Small intestine (tissue), 7 donors: ENCODE data around the gene CFAP61. TPM values are rescaled to one million over a fixed set of nuclear protein-coding genes. Genes with fewer than 3 reads are reported as not detected.
A peak's percentile ranks its signal among the peaks of the same experiment; 100 is the strongest.

Experiments used
- DNase-seq, 2 donors: peaks; one replicate each; pipeline versions ENCODE4 v3.0.0 to v3.0.0-alpha.2; 2013
- FAIRE-seq: peaks from 2 replicates; lab custom pipeline; 2012; peaks lifted over from hg19 to GRCh38; lab: Jason Lieb, UNC
- H3K27ac ChIP-seq, 3 donors: one replicate each; pipeline ENCODE4 v1.5.1; 2013; ENCODE audit warnings: low read length in 2 of 3, mild to moderate bottlenecking in 2 of 3, control low read depth in 1 of 3, inconsistent platforms in 1 of 3, low read depth in 1 of 3, moderate library complexity in 1 of 3
- H3K27me3 ChIP-seq, 3 donors: one replicate each; pipeline ENCODE4 v1.6.1; 2013; ENCODE audit warnings: low read length in 3 of 3, inconsistent platforms in 1 of 3; ENCODE audit not compliant: control insufficient read depth in 3 of 3, insufficient read depth in 3 of 3
- H3K36me3 ChIP-seq, 3 donors: one replicate each; pipeline ENCODE4 v1.6.1; 2013; ENCODE audit warnings: low read length in 3 of 3, inconsistent platforms in 1 of 3, low read depth in 1 of 3, mild to moderate bottlenecking in 1 of 3, moderate library complexity in 1 of 3; ENCODE audit not compliant: control insufficient read depth in 3 of 3, insufficient read depth in 2 of 3
- H3K4me1 ChIP-seq, 3 donors: one replicate each; pipeline ENCODE4 v1.6.1; 2013; ENCODE audit warnings: low read length in 2 of 3, inconsistent platforms in 1 of 3, low read depth in 1 of 3, mild to moderate bottlenecking in 1 of 3, moderate library complexity in 1 of 3; ENCODE audit not compliant: control insufficient read depth in 3 of 3, insufficient read depth in 2 of 3
- H3K4me3 ChIP-seq, 3 donors: one replicate each; pipeline ENCODE4 v1.5.1; 2013; ENCODE audit warnings: low read length in 3 of 3, control low read depth in 1 of 3, inconsistent platforms in 1 of 3, low read depth in 1 of 3, mild to moderate bottlenecking in 1 of 3, moderate library complexity in 1 of 3
- H3K9me3 ChIP-seq, 2 donors: one replicate each; pipeline ENCODE4 v1.6.1; 2013; ENCODE audit warnings: low read depth in 1 of 2, low read length in 1 of 2; ENCODE audit not compliant: control insufficient read depth in 2 of 2, insufficient read depth in 1 of 2
- WGBS, 3 donors: extraction: QIAGEN DNeasy Blood & Tissue Kit; methylation state at CpG; one replicate each; pipeline ENCODE4 v1.1.7; 2013; 5-methylcytosine and 5-hydroxymethylcytosine counted together
- polyA plus RNA-seq, 4 donors: library from polyadenylated mRNA; stranded (reverse) in 3 of 4; unstranded in 1 of 4; fragments of 200-250 nt in 3 of 4; fragments of 120-200 nt in 1 of 4; gene quantifications; one replicate each; pipeline versions ENCODE4 v1.2.1 to v1.2.3, GENCODE V29; 2013
- donor health status: healthy with polysubstance abuse.
- donor health status: control.
- donor health status: control.
- donor health status: Bipolar disorder and iron deficiency.
- donor health status: healthy.

The CFAP61 gene
- polyA plus RNA-seq, 4 donors: 0.18 TPM; not detected in 2

DNA sequence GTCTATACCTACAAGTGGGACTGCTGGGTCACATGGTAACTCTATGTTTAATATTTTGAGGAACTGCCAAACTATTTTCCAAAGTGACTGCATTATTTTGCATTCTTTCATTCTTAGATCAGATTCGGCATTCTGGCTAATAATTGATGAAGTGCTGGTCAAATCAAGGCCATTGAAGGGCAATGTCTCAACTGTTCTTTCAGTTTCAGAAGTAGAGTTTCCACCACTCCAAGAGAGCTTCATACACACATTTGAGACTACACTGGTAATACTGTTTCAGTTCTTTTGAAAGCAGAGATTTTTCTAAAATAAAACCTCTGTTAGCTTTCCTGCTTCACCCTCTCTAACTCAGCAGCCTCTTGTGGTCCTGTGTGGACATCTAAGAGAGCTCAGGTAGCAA lies 154.5 kb downstream of the CFAP61 start:
- H3K4me1 ChIP-seq: no peaks in the 10 kb centered on the region
- no peak for FAIRE-seq
- DNase-seq: peak in 1 of 2 donors; percentile 5
- no peaks in the 10 kb centered on the region for H3K36me3 ChIP-seq
- H3K27ac ChIP-seq: no peak overlapping the region
- no peak overlapping the region for H3K4me3 ChIP-seq
- WGBS, 3 donors: 9 to 41% (median 14%) methylated on average over 1 of the region's 1 CpG
- H3K9me3 ChIP-seq: no peaks in the 10 kb centered on the region
- H3K27me3 ChIP-seq: peaks cover 0 to 4% (median 0%) of the 10 kb centered on the region in 3 donors

DNA sequence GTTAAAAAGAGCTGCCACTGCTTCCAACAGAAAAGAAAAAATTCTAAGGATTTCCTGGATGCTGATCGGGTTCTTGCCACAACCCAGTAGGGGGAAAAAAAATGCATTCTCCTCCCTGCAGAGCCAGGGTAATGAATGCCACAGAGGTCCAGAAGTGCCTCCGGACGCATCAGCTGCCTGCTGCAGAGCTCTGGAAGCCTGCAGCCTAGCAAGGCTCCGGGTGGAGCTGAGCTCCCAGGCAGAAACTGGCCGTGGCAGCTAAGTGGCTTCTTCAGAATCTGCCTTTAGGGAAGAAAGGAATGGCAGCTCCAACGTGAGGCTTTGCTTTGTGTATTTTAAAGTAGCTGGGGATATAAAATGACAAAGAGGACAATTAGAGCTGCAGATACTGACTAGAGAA lies 155.0 kb downstream of the CFAP61 start:
- no peaks in the 10 kb centered on the region for H3K36me3 ChIP-seq
- FAIRE-seq: no peak
- H3K27me3 ChIP-seq: peaks cover 0 to 4% (median 0%) of the 10 kb centered on the region in 3 donors
- 32 to 45% (median 34%) methylated on average over 6 of the region's 6 CpGs for WGBS, 3 donors
- H3K27ac ChIP-seq: no peak overlapping the region
- H3K4me1 ChIP-seq: no peaks in the 10 kb centered on the region
- no peak overlapping the region for H3K4me3 ChIP-seq
- DNase-seq: no peak
- no peaks in the 10 kb centered on the region for H3K9me3 ChIP-seq

DNA sequence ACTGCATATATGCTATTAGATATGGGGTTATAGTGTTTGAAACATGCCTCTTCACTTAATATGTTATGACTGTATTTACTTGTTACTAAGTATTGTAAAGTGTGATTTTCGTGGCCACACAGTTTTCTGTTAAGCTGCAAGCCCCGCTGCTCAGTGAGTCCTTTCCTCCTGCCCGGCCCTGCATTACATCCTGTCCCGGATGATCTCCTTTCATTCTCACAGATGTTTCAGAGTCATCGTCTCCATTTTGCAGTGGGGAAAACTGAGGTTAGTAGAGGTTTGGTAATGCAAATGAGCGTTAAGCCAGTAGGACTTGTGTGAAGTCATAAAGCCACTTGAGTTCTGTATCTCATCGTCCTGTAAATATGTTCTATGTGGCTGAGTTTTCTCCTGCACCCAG lies 155.5 kb downstream of the CFAP61 start:
- H3K27me3 ChIP-seq: peaks cover 0 to 4% (median 0%) of the 10 kb centered on the region in 3 donors
- no peaks in the 10 kb centered on the region for H3K36me3 ChIP-seq
- no peaks in the 10 kb centered on the region for H3K4me1 ChIP-seq
- H3K9me3 ChIP-seq: no peaks in the 10 kb centered on the region
- DNase-seq: no peak
- H3K27ac ChIP-seq: no peak overlapping the region
- H3K4me3 ChIP-seq: no peak overlapping the region
- no peak for FAIRE-seq
- WGBS, 3 donors: 75 to 84% (median 76%) methylated on average over 7 of the region's 7 CpGs

DNA sequence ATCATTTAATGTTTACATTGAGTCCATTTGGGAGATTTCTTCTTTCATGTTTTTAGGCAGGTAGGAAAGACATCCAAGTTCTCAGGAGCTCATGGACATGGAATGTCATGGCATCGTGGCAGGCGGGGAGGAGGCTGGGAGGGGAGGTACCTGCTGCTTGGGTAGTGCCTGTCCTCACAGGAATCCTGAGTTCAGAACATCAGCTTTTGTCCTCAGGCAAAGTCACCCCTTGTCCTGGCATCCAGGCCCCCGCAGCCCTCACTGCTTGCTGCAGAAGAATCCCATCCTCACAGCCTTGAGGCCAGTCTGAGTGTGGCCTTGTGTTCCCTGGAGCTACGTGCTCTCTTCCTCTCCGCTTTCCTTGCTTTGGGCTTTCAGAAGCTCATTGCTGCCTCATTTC lies 157.4 kb downstream of the CFAP61 start:
- no peak for DNase-seq
- peaks cover 0 to 6% (median 0%) of the 10 kb centered on the region in 3 donors for H3K27me3 ChIP-seq
- H3K36me3 ChIP-seq: no peaks in the 10 kb centered on the region
- no peak overlapping the region for H3K4me3 ChIP-seq
- no peaks in the 10 kb centered on the region for H3K9me3 ChIP-seq
- no peak for FAIRE-seq
- H3K4me1 ChIP-seq: no peaks in the 10 kb centered on the region
- peak overlapping the region in 1 of 3 donors; percentile 36 for H3K27ac ChIP-seq
- 70 to 88% (median 87%) methylated on average over 5 of the region's 5 CpGs for WGBS, 3 donors

DNA sequence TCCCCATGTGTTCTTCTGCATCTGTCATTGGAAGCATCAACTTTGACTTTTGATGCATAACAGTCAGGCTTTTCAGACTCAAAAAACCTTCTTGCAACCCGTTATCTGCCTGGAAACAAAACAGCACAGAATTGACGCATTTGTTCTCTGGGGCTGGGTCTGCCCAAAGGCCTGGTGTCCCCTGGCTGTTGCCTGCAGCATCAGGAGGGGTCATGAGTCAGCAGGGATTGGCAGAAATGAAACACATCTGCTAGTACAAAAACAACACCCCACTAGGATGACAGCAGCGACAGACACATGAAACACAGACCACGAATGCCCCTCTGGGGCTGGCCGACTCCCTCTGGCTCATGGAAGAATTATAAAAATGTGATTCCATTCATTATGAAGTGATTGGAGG lies 158.0 kb downstream of the CFAP61 start:
- FAIRE-seq (no peak), DNase-seq (no peak)
- peaks cover 0 to 6% (median 0%) of the 10 kb centered on the region in 3 donors for H3K27me3 ChIP-seq
- no peaks in the 10 kb centered on the region for H3K36me3 ChIP-seq
- H3K4me1 ChIP-seq: no peaks in the 10 kb centered on the region
- whole genome bisulfite sequencing, 3 donors: 77 to 84% (median 82%) methylated on average over 5 of the region's 5 CpGs
- H3K9me3 ChIP-seq: no peaks in the 10 kb centered on the region
- H3K4me3 ChIP-seq: no peak overlapping the region
- no peak overlapping the region for H3K27ac ChIP-seq

DNA sequence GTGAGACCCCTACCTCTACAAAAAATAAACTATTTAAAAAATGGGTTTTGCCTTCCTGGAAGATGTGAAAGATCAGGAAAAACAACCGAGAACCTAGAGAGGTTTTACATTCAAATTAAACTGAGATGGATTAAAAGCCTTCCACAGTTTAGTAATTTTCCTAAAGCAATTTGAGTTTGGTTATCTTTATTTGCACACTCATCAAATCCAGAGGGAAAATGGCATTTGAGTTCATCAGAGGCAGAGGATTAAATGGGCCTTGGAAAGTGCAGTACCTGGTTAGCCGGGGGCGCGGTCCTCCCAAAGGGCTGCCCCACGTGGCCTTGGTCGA lies 158.6 kb downstream of the CFAP61 start:
- no peak for DNase-seq
- WGBS, 3 donors: 58 to 67% (median 62%) methylated on average over 6 of the region's 6 CpGs
- no peak overlapping the region for H3K4me3 ChIP-seq
- FAIRE-seq: no peak
- no peak overlapping the region for H3K27ac ChIP-seq
- H3K4me1 ChIP-seq: no peaks in the 10 kb centered on the region
- H3K9me3 ChIP-seq: no peaks in the 10 kb centered on the region
- H3K27me3 ChIP-seq: peaks cover 0 to 6% (median 0%) of the 10 kb centered on the region in 3 donors
- H3K36me3 ChIP-seq: no peaks in the 10 kb centered on the region

DNA sequence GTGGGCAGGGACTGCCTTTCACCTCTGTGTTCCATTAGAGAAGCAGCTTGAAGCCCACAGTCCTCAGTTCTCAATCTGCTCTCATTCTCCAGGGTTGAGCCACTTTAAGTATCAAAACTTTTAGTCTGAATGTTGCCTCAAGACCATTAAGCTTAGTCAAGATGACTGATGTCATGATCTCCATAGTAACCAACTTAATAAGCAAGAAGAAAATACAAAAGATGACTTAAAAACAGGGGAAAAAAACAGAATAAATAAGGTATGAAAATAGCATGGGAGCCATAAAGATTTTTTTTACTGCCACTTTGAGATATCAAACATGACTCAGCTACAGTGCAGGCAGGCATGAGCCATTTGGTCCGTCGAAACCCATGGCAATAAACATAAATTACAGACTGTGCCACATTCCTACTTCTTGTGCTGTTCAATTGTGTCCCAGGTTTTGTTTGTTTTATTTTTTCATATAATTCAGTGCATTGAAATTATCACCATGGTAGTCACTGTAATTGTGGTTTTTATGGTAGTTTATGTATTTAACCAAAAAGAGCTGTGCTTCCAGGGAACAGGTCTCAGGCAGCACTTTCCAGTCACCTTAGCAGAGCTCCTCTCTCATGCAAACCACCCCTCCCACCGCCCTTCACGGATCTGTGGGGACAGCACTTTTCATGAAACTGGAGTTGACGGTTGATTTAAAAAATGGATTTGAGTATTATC lies 159.1 kb downstream of the CFAP61 start:
- DNase-seq (peak; percentile 30 to 48), FAIRE-seq (no peak)
- no peaks in the 10 kb centered on the region for H3K9me3 ChIP-seq
- H3K27ac ChIP-seq: no peak overlapping the region
- peaks cover 0 to 6% (median 0%) of the 10 kb centered on the region in 3 donors for H3K27me3 ChIP-seq
- H3K4me3 ChIP-seq: no peak overlapping the region
- no peaks in the 10 kb centered on the region for H3K4me1 ChIP-seq
- no peaks in the 10 kb centered on the region for H3K36me3 ChIP-seq
- 26 to 44% (median 32%) methylated on average over 5 of the region's 5 CpGs for WGBS, 3 donors

DNA sequence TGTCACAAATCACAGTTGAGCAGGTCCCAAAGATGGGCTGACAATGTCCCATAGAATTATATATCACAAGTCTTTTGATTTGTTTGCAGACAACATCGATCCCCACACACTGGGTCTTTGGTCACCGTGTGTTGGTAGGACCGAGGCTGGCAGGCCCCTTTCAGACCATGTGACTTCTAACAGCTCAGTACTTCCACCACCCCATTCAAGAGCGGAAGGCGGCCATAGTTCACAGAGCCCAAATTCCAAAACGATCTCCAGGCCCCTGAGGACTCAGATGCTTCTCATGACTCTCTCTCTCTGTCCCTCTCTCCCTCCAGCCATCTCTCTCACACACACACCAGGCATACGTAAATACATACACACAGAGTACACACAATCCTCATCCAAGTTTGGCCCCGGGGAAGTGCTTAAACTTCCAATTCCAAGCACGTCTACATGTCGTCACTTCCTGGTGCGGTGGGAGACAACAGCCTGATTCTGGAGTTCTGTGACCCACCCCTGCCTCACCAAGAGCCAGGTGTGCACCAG lies 159.7 kb downstream of the CFAP61 start:
- no peak for FAIRE-seq
- Histone ChIP-seq H3K36me3 (no peaks in the 10 kb centered on the region), H3K4me1 (no peaks in the 10 kb centered on the region), H3K4me3 (no peak overlapping the region), H3K27me3 (peaks cover 0 to 6% (median 0%) of the 10 kb centered on the region in 3 donors), H3K27ac (no peak overlapping the region), H3K9me3 (no peaks in the 10 kb centered on the region)
- no peak for DNase-seq
- 80 to 88% (median 87%) methylated on average over 11 of the region's 11 CpGs for WGBS, 3 donors
